ENCODE results near the gene ZBTB9.

DNA sequence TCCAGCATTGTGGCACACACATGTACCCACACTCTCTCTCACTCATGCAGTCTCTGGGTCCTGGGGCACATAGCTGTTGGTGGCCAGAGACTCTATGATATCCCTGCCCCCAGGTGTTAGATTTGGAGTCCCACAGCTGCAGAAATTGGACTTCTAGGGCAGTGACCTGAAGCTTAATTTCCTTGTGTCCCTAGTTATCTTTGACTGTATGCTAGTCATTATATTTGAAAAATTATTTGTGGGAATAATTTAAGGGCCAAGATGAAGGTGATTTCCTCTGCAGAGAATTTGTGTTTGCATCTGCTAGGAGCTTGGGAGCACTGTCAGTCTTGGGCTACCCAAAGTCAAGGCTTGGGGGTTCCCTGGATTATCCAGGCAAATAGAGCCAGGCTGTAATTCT lies 50.1 kb downstream of the ZBTB9 start:
- TF ChIP-seq, protein P1, sequence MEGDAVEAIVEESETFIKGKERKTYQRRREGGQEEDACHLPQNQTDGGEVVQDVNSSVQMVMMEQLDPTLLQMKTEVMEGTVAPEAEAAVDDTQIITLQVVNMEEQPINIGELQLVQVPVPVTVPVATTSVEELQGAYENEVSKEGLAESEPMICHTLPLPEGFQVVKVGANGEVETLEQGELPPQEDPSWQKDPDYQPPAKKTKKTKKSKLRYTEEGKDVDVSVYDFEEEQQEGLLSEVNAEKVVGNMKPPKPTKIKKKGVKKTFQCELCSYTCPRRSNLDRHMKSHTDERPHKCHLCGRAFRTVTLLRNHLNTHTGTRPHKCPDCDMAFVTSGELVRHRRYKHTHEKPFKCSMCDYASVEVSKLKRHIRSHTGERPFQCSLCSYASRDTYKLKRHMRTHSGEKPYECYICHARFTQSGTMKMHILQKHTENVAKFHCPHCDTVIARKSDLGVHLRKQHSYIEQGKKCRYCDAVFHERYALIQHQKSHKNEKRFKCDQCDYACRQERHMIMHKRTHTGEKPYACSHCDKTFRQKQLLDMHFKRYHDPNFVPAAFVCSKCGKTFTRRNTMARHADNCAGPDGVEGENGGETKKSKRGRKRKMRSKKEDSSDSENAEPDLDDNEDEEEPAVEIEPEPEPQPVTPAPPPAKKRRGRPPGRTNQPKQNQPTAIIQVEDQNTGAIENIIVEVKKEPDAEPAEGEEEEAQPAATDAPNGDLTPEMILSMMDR (IDR thresholded peaks at IDR 0.05 in 4 of 5, conservative IDR thresholded peaks at IDR 0.05 in 1 of 5) = no peak
- no peak for TF ChIP-seq POLR2A (IDR thresholded peaks at IDR 0.05)

Data from gastrocnemius medialis (tissue), 4 donors.